Thyroid gland (tissue), 4 donors: ENCODE data around the gene EGLN2.

ENCODE experiments used
- POLR2A ChIP-seq, 2 donors: fragments of 450-650 bp; IDR thresholded peaks; one replicate each; pipeline ENCODE4 v1.6.1; 2017; ENCODE audit warnings: antibody characterized with exemption in 2 of 2, mild to moderate bottlenecking in 2 of 2, moderate library complexity in 1 of 2
- TF ChIP-seq, protein P1 (sequence below), 6 experiments: fragments of 200-600 bp in 3 of 6; fragments of 450-650 bp in 3 of 6; sonication (generic) in 3 of 6; IDR thresholded peaks; one replicate each; pipeline ENCODE4 v1.5.1; 2016 to 2019; ENCODE audit warnings: antibody characterized with exemption in 6 of 6, mild to moderate bottlenecking in 2 of 6, inconsistent platforms in 1 of 6, moderate library complexity in 1 of 6

- TF ChIP-seq, protein P1, sequence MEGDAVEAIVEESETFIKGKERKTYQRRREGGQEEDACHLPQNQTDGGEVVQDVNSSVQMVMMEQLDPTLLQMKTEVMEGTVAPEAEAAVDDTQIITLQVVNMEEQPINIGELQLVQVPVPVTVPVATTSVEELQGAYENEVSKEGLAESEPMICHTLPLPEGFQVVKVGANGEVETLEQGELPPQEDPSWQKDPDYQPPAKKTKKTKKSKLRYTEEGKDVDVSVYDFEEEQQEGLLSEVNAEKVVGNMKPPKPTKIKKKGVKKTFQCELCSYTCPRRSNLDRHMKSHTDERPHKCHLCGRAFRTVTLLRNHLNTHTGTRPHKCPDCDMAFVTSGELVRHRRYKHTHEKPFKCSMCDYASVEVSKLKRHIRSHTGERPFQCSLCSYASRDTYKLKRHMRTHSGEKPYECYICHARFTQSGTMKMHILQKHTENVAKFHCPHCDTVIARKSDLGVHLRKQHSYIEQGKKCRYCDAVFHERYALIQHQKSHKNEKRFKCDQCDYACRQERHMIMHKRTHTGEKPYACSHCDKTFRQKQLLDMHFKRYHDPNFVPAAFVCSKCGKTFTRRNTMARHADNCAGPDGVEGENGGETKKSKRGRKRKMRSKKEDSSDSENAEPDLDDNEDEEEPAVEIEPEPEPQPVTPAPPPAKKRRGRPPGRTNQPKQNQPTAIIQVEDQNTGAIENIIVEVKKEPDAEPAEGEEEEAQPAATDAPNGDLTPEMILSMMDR (IDR thresholded peaks at IDR 0.05): no peak
- no peak for TF ChIP-seq POLR2A (IDR thresholded peaks at IDR 0.05)
Measured at GRCh38 chr19:40762754-40763470, 36.1 kb upstream of the EGLN2 start.
